ENCODE results near the gene CUX1.

GRCh38 chr7:101868191-101868950 is 50.9 kb downstream of the CUX1 start:
- no peak for TF ChIP-seq EED (IDR thresholded peaks at IDR 0.05; ENCODE audit: low read depth)
- TF ChIP-seq FOXM1 (IDR thresholded peaks at IDR 0.05; ENCODE audit: low read depth, low read length), result no peak
- TF ChIP-seq JUNB (IDR thresholded peaks at IDR 0.05), result no peak
- TF ChIP-seq POLR2A (IDR thresholded peaks at IDR 0.05; ENCODE audit: low read depth, low read length), result no peak
- no peak for TF ChIP-seq CEBPB (IDR thresholded peaks at IDR 0.05; ENCODE audit: borderline replicate concordance in 1 of 2, low read depth in 2 of 2, low read length in 2 of 2)
- TF ChIP-seq ZNF274 (IDR thresholded peaks at IDR 0.05; ENCODE audit: insufficient read depth, insufficient read length), result no peak
- TF ChIP-seq POLR2AphosphoS5 (IDR thresholded peaks at IDR 0.05; ENCODE audit: low read length), result no peak
- no peak for TF ChIP-seq CTCF (IDR thresholded peaks at IDR 0.05 in 2 of 3, conservative IDR thresholded peaks at IDR 0.05 in 1 of 3; ENCODE audit: control insufficient read depth in 2 of 3, extremely low read depth in 1 of 3, insufficient read depth in 1 of 3, low read depth in 3 of 3, low read length in 3 of 3)
- no peak for TF ChIP-seq USF2 (IDR thresholded peaks at IDR 0.05; ENCODE audit: borderline replicate concordance, low read depth, low read length)
- no peak for TF ChIP-seq ELK1 (IDR thresholded peaks at IDR 0.05; ENCODE audit: low read depth, low read length)
- TF ChIP-seq ZNF207 (IDR thresholded peaks at IDR 0.05; ENCODE audit: borderline replicate concordance), result no peak
- TF ChIP-seq HCFC1 (IDR thresholded peaks at IDR 0.05; ENCODE audit: low read length), result no peak
- no peak for TF ChIP-seq YY1 (IDR thresholded peaks at IDR 0.05; ENCODE audit: low read depth, low read length)
- no peak for TF ChIP-seq ATF7 (IDR thresholded peaks at IDR 0.05; ENCODE audit: low read depth)
